ENCODE measurements around the gene HOXA3.

Gene HOXA3

DNA sequence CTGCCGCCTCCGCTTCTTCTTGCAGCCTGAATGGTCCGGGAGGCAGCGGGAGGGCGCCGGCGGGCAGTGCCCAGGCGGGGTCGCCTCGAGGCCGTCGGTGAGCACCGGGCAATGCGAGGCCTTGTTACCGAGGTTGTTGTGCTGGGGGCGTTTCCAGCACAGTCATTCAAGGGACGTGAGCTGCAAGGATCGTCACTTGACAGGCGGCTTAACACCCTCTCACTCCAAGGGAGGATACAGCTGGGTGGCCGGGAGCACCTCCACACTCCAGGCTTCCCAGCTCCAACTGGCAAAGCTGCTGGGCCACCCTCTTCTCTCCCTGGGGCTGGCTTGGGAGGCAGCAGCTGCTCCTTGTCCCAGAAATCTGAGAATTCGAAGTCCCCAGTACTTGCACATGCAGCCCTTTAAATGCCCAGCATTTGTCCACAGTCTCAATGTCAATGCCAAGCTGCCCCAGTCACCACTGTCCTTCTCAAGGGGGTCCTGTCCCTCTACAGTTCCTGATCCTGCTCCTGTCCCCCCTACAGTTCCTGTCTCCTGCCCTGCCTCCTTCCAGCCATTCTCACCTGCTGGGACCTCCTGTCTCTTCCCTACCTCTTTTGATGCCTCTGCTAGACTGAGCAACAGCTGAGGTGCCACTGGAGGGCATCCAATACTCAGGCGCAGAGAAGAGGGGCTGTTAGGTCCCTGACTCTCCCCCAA is 37.1 kb upstream of the HOXA3 start:
- no peak for DNase-seq (ENCODE audit: low read depth)

DNA sequence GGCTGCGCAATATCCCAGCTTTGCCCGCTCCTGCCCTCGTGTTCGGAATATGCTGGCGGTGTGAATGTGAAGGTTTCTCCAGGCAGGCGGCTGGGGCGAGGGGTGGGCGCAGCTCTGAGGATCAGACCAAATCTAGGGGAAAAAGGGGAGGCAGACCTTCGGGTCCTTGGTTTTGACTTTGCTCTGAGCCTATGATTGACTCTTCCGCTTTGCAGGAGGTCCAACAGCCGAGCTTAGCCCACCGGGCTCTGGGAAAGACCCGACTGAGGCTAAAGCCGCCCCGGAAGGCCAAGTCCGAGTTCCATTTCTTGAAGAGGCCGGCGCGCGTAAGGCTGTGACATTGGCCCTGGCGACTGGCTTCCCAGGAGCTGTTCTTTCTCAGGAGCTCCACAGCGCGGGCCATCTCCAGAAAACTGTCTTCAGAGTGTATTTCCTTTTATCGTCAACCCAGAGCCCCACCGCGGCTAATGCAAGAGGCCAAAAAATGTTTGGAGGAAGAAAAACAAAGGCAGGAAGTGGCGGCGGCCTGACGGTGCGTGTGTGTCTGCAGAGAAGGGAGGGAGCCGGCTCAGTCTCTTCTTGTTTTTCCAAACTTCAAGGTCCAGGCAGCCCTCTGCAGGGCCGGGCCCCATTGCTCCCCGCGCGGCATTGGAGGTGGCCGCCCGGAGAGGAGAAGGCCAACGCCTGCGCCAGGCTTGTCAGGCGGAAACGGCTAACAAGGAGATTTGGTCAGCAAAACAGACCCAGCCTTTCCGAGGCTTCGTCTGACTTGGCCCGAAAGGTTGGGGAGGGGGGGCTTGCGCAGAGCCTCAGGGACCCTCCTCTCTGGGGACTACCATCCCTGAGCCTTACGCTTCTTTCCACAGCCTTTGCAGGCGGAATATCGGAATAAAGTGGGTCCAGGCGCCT is 36.3 kb upstream of the HOXA3 start:
- DNase-seq (ENCODE audit: low read depth) = no peak

DNA sequence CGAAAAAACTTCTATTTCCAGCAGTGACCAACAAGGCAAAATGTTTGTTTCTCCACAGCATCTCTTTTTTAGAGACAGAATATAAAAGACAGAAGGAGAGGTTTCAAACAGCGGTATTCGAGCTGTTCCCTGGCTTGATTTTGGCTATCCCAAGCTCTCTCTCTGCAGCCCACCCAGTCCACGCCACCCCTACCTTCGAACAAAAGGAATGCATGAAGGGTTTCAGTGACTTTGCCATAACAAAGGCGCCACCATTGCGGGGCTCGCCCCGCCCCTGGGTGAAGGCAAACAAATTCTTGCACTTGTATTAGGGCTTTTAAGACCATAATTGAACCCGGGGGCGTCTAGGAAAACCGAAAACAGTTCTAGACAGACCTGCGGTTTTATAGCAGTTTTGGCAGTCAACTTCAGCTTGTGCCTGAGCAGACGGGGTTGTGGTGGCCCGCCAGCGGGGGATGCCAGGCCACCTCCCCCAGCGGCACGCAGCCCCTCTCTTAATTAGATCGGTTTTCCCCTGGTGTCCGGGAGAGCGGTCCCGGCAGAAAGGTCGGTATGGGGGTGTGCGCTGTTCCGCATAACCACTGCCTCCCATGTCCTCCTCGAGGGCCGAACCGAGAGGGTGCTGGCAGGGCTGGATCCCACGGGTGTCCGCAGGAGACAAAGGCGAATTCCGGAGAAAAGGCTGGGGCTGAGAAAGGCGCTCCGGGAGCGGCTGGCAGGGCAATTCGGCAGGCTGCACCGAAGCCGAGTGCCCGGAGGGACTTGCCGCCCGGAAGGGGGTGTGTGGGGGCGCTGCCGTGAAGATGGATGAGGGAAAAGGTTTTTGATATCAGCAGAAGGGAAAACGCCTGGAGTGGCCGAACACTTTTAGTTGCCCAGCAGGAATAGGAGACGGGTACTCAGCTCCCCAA is 35.3 kb upstream of the HOXA3 start:
- DNase-seq (ENCODE audit: low read depth) = no peak

DNA sequence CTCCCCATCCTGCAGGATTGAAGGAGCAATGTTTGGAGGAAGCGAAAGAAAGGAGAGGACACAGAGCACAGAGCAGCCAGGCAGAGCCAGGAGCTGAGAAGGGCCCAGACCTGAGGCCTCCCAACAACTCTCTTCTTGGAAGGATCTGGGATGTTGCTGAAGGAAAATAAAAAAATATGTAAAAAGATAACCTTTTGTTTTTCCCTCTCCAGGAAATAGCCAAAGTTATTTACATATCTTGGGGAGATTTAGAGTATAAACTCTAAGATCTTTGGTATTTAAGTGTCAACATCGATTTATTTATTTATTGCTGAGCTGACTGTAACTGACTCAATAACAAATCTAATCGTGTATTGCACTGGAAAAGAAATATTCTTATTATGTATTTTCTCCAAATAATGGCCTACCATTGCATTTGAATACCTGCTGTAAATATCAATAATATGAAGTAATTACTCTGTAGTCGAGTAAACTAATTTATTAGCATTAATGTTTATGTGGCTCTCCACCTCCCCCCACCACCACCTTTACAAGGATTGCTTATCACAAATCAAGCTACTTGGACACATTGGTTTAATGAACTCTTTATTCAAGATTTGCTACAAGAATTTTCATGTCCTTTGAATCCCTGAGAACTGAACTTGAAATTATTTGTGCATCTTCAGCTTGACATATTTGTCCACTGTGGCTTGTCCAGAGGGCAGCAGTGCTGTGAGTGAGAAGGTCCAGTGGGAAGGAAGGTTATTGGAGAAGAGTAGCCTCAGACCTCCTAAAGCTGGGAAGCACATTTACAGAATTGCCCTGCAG is 34.5 kb upstream of the HOXA3 start:
- no peak for DNase-seq (ENCODE audit: low read depth)

DNA sequence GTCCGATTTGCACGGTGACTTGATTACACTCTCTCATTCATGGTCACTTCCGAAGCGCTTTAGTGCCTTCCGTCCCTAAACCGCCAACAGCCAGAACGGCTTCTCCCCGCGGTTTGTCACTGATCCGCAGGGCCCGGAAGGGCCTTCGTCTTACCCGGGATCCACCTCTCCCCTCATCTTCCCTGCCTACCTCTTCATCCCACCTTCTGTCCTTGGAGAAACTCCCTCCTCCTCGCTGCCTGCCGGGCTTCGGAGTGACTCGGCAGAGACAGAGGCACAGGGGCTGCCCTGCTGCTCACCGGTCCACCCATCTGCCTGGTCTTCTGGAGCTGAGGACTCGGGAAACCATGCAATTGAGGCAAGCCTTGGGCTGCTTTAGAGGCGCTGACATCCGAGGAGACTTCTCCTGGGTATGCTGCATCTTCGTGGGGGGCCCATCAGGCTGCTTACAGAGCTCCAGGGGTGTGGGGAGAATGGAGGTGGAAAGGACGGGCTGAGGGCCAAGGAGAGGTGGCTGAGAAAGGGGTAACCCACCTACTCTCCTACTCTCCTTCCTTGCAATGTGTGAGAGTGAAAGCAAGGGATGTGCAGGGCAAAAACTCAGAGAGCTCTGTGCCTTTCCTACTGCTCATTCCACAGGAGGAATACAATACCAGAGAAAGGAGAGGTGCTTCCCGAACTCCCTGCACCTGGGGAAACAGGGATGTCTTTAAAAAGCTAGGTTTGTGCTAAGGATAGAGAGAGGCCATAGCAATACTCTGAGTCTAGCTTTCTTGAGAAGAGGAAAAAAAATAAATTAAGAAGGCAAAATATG is 33.7 kb upstream of the HOXA3 start:
- DNase-seq (ENCODE audit: low read depth) = no peak

DNA sequence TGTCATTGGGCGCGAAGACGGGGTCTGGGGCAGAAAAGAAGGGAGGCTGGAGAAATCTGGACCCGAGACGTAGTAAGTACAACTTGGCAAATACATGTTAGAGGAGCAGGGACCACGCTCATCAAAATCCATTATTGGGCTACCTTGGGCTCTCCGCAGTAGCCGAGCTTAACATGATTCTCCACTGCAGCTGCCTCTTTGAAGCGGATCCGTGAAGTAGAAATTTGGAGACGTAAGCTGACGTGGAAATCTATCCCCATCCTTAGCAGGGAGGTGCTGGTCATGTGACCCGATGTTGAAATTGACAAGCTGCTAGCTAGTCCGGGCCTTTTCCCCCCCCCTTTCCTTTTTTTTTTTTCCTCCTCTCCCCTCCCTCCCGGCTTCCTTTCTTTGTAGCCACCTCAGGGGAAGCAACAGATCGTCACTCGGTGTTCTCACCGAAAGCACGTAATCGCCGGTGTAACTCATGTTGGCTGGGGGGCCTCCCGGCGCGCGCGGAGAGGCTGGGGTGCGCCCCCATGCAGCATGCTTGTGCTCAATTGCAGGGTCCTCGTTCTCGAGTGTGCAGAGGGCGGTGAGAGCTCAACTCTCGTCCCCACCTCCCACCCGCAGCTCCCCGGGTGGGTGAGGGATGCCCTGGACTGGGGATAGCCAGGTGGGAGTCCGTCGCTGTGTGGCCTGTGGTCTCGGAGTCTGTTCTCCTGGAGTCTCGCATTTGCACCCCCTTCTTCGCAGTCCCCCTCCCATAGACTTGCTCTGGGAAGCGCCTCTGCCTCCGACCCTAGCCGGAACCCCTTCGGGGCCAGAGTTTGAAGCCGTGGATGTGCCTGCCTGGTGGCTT is 32.9 kb upstream of the HOXA3 start, which contains the start of gene HOXA11:
Gene HOXA11, minus strand, starts transcription at position 220 of the 841 bp plus-strand sequence. Its CDS starts 88 bp downstream, at position 132.
- no peak for DNase-seq (ENCODE audit: low read depth)

DNA sequence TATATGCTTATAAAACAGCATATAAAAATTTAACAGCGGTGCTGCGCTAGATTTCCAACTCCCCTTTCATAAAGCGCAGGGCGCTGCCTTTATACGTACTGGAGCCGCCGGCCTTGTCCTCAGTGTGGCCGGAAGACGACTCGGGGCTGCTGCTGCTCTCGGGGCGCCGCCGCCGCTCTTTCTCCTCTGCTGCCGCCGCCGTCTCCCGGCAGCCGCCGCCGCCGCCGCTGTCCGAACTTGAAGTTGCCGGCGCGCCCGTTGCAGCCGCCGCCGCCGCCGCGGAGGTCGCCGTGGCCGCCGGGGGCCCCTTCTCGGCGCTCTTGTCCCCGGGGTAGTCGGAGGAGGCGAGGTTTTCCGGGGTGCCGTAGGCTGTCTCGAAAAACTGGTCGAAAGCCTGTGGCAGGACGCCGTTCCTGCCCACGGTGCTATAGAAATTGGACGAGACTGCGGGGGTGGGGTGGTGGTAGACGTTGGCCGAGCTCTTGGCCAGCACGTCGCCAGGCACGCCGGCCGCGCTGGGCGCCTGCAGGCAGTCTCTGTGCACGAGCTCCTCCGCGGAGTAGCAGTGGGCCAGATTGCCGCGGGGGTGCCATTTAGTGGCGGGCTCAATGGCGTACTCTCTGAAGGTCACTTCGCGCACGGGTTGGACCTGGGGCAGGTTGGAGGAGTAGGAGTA is 32.1 kb upstream of the HOXA3 start:
- DNase-seq (ENCODE audit: low read depth) = no peak

DNA sequence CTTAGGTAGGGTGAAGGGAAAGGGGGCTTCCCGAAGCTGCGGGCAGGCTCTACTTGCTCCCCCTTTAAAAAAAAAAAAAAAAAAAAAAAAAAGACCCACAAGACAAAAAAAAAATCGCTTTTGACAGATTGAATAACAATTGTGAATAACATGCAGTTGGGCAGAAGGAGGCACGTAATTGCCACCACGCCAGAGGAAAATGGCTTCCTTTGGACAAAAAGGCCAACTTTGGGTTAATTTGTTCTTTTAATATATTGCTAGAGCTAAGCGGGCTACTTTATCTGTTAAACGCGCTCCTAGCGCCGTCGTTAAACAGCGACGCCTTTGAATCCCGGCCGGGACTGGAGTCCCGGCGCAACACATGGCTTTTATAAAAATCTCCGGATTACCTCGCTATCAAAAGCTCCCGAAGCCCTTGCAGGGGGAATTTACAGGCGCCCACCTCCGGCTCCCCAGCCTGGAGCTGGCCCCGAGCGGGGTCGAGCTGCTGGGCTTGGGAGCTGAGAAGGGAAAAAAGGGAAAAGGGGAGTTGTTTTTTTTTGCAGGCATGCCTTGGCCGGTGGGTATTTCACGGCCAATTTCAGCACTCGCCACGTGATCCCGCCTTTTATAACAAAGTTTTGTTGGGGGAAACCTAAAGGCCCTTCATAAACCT is 31.4 kb upstream of the HOXA3 start:
- DNase-seq (ENCODE audit: low read depth) = no peak

DNA sequence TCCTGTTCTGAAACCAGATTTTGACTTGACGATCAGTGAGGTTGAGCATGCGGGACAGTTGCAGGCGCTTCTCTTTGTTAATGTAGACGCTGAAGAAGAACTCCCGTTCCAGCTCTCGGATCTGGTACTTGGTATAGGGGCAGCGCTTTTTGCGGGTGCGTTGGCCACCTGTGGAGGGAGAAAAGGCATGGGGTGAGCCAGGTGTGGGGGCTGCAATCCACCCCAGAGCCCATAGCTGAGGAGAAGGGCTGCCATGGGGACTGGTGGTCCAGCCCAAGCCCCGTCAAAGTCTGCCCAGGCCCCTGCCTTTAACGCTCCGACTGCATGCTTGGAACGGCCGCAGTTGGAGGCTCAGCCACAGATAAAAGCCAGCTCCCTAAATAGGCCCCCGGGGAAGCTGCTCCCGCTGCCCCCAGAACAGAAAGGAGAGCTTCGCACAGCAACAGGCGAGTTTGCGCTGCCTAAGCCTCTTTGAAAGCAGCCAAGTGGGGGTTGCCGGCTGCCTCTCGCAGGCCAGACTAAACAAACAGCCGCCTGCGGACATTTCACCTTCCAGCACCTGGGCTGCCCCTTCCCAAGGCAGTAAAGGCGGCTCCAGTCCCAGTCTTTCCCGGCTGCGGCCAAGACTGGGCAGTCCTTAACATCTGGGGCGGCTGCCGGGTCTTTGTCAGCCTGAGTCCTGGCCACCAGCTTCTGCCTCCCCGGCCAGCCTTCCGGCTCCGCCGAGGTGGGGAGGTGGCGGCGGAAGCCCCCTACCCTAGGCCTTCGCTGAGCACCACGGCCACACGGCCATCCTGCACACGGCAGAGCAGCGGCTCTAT is 30.7 kb upstream of the HOXA3 start:
- DNase-seq (ENCODE audit: low read depth) = no peak

DNA sequence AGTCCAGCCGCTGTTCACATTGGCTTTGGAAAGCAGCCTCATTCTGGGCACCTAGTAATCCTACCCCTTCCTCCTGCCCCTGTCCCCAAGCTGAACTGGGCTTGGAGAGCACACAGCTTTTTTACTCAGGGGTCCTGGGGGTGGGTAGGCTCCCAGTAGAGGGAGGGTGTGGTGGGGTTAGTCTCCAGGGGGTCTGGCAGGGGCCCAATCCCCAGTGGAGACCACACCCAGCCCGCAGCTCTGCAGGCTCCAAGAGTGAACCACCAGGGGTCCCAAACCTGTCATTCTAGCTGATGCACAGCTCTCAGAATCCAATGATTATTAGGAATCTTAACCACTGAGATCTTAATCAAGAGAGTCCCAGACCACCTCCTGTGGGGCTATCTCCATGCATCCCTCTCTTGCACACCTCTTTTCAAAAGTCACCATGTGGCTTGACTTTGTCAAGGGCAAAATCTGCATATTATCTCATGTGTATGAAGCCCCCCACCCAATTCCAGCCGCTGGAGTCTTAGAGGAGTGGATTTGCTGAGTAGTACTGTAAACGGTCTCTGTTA is 30.0 kb upstream of the HOXA3 start:
- no peak for DNase-seq (ENCODE audit: low read depth)

DNA sequence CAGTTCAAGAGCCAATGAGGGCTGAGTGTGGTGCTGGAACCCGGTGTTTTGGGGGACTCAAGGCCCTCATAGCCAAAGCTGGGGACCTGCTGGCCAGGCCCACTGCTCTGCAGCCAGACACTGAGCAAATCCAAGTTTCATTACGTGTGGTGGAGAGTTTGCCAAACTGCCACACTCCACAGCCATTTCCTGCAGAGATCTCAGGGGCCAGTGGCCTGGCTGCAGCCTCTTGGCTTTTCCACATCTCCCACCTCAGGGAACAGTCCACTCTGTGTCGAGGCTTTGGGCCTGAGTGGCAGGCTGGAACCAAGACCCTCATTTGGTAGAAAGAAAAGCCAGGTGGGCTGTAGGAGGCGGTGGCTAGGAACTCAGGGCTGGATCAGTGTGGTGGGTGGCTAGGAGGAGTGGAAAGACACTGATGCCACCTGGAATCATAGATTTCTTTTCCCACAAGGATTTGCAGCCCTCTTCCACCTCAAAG is 29.5 kb upstream of the HOXA3 start:
- DNase-seq (ENCODE audit: low read depth) = no peak

DNA sequence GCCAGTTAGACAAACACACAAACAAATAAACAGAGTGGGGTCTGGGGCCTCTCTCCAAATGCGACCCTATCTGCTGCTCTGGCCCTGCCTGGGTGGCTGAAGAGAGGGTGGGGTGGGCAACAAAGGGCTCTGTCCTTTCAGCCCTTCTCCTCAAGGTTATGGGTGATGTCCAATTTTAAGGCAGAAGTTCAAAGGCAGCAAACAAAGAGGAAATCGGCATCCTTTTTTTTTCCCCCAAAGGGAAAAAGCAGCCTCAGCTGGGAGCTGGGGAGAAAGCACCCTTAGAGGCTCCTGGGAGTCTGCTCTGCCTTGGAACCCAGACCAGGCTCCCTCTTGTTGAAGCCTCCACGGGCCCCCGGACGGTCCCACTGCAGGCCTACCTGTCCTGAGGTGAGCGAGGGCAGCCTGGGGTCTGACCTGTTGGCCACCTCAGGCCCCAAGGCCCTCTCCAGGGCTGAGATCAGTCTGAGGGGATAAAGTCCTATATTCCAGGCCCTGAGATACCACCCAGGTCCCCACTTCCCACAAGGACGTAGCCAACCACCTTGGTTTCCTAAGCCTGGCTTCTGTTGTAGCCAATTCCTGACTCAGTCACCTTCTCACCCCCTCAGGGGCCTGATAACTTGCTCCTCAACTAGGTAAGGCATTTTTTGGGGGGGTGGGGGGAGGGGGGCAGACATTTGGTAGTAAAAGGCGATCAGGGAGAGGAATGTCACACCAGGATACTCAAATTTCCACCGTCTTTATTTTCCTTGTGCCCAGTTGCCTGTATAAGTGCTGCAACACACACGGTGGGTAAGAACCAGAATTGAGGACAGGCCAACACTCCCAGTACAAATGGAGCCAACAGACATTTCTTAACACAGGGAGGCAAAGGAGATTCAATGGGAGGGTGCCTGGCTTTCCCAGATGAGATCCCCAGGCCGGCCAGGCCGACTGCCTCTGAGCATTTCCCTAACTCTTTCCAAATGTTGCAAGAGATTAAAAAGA is 28.3 kb upstream of the HOXA3 start:
- DNase-seq (ENCODE audit: low read depth) = no peak

DNA sequence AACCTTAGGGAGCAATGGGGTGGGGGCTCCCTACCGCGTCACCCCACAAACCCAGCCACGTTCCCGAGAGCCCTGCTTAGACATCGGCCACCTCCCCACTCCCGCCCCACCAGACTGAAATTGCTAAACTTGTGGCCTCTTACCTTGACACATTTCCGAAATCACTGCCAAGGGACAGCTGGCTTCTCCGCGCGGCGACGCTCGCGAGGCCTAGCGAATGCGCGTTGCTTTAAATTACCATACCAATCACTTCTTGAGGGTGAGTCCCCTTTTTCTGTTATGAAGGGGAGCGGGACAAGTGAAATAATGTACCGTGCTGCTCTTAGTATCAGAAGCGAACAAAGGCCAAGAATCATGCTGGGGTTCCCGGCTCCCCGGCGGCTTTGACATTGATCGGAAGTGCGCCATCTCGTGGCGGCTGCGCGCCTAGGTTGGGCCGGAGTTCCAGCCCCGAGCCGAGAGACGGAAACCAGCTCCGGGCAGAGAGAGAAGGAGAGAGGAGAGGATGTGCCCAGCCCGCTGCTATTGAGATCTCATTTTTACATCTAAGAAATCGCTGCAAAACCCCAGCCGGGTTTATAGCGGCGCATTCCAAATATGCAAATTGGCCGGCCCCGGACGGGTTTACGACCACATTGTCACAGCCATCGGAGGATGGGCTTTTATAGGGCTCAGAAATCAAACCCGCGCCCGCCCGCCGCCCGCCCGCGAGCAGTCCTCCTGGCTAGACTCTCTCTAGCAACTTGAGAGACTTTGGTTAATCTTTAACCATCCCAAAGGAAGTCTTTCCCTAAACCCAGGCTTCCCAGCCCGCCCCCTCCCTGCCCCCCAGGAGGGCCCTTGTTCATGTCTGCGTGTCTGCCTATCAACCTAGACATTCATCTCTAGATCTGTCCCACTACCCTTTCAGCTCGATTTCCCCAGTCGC is 27.4 kb upstream of the HOXA3 start:
- peak; percentile 32 for DNase-seq (ENCODE audit: low read depth)

DNA sequence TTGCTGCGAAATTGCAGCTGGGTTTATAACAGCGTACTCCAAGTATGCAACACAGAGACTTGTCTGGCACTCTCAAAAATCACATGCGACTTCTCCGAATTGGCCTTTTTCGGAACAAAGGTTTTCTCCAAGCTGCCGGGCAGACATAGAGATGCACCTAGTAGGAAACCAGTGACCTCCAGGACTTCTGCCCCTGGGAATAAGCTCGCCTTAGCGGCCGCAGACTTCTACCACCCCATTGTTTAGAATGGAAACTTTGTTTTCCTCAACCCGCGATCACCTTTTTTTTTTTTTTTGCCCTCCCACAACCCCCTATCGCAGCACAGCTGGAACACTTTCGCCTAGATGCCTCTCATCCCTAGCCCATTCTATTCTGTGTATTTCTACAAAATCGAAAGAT is 26.6 kb upstream of the HOXA3 start:
- DNase-seq (ENCODE audit: low read depth) = no peak

DNA sequence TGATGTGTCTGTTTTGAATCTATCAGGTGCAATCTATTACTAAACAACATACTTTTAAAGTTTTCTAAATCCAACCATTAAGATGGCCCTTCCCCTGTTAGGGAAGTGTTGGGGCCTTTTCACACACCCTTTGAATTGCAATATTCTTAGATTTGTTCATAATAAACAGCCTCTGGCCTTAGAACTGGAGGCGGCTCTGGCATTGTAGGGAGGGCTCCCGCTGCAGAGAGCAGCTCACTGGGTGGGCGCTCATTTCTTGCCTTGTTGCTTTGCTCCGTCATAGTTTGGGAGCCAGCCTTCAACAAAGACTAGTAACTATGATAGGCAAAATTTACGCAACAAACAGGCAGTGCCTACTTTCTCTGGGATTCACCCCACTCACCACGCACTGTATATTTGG is 26.0 kb upstream of the HOXA3 start:
- DNase-seq (ENCODE audit: low read depth) = no peak

All from stimulated activated CD4-positive, alpha-beta T cell treated with anti-CD3 and anti-CD28 coated beads, Interleukin-2, amount 100 ng/mL, for 4 hours (primary cell).